SIG-M5 treated with dmso at 0.1 percent for 504 hours (cell line): ENCODE results near the gene CRYAA.
"Not testable (repeated sequence)": the region's sequence is repeated elsewhere in the genome, so short reads cannot be mapped to it uniquely, and the experiment has no call there.

Experiments used
- DNase-seq: peaks from one replicate; lab custom pipeline; 2025; ENCODE audit not compliant: unreplicated experiment; lab: John Stamatoyannopoulos, UW

Gene CRYAA, protein sequence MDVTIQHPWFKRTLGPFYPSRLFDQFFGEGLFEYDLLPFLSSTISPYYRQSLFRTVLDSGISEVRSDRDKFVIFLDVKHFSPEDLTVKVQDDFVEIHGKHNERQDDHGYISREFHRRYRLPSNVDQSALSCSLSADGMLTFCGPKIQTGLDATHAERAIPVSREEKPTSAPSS

GRCh38 chr21:43168708-43169107 is at the start of gene CRYAA:
CRYAA (plus strand) TSS chr21:43169008; CDS start chr21:43169100, 92 bp downstream.
- DNase-seq = not testable (repeated sequence)

DNA sequence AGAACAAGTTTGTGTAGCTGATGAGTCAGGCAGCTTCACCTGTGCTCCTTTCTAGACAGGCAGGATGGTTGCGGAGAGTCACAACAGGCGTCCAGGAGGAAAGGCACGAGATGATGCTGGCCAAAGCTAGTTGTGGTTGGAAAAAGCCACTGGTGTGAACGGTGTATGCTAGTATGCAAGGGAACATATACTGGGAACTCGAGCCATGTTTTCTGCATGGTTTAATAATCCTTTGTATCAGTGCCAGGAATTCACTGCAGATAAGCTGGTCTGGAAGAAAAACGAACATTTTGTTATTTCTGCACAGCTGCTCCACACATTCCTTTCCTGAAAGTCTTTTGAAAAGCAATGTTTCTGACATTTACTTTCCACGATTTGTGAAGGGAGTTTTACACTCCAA is 38.7 kb upstream of the CRYAA start:
- not testable (repeated sequence) for DNase-seq

- DNase-seq = not testable (repeated sequence)
Observed at GRCh38 chr21:43134520-43134919, 34.3 kb upstream of the CRYAA start.

DNA sequence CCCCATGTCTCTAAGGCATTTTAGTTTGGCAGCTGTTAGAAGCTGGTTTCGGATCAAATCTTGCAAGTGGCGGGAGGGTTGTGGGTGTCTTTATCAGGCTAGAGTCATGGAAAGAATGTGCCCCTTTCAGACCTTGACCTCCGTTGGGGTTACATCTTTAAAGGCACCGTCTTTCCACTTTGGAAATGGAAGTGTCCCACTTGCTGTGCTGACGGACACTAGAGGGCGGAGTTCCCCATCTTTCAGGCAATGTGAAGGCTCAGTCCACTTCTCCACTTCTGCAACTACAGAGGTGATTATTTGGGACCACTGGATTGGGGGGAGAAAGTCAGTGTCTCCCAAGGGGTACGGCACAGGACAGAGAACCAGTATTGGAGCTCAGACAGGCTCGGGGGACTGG is 29.9 kb upstream of the CRYAA start:
- not testable (repeated sequence) for DNase-seq

GRCh38 chr21:43141407-43141806 is 27.4 kb upstream of the CRYAA start:
- not testable (repeated sequence) for DNase-seq

DNA sequence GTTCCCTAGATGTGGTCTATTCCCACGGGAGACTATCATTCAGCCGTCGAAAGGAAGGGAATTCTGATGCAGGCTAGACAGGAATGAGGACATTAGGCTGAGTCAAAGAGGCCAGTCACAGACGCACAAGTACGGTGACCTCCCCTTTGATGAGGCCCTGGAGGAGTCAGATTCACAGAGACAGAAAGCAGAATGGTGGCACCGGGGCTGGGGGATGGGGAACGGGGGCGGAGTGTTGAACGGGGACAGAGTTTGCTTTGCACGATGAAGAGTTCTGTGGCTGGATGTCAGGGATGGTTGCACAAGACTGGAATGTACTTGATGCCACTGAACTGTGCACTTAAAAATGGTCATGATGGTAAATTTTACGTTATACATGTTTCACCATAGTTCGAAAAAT is 22.2 kb upstream of the CRYAA start:
- not testable (repeated sequence) for DNase-seq

DNA sequence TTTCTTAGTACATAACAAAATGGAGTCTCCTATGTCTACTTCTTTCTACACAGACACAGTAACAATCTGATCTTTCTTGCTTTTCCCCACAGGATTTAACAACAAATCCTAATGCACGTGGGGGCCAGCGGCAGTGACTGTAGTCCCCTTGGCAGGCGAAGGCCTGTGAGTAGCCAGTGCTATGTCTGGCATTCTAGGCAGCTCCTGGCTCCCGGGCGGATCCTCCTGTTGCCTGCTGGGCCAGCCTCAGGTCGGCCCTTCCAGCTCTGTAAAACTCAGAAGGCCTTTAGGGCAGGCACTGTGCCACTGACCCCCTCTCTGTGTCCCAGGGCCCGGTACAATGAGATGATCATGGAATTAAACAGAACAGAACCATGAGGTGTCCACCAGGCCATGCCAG is 20.8 kb upstream of the CRYAA start:
- DNase-seq = not testable (repeated sequence)

- not testable (repeated sequence) for DNase-seq
Observed at GRCh38 chr21:43149344-43149743, 19.5 kb upstream of the CRYAA start.

- not testable (repeated sequence) for DNase-seq
Observed at GRCh38 chr21:43153601-43154000, 15.2 kb upstream of the CRYAA start.

DNA sequence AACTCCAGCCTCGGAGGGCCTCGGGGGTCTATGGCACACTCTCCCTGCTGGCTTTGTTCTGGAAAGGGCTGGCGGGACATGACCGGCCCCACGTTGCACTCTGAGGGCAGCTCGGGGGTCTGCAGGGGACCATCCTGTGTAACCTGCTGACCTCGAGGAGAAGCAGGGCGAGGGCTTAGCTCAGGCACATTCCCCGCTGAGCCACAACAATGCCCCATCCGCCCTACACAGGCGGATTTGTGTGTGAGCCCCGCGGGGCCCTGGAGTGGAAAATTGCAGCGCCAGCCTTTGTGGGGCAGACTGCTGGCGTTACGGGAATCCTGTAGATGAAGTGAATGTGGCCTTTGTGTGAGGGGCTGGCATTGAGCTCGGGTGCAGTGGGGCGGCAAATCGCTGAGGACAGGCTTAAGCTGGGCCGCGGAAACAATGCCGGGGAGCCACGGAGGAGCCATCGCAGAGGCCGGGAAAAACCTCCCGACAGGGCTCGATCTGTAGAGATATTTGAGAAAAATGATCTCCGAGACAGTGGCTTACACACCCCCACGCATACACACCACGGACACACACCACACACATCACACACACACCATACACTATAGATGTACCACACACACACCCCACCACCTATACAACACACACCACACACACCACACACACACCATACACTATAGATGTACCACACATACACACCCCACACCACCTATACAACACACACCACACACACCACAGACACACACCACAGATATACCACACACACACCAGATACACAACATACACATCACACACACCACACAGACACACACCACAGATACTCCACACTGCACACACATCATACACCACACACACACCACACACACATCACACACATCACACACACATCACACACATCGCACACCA is 9.3 kb upstream of the CRYAA start:
- not testable (repeated sequence) for DNase-seq

DNA sequence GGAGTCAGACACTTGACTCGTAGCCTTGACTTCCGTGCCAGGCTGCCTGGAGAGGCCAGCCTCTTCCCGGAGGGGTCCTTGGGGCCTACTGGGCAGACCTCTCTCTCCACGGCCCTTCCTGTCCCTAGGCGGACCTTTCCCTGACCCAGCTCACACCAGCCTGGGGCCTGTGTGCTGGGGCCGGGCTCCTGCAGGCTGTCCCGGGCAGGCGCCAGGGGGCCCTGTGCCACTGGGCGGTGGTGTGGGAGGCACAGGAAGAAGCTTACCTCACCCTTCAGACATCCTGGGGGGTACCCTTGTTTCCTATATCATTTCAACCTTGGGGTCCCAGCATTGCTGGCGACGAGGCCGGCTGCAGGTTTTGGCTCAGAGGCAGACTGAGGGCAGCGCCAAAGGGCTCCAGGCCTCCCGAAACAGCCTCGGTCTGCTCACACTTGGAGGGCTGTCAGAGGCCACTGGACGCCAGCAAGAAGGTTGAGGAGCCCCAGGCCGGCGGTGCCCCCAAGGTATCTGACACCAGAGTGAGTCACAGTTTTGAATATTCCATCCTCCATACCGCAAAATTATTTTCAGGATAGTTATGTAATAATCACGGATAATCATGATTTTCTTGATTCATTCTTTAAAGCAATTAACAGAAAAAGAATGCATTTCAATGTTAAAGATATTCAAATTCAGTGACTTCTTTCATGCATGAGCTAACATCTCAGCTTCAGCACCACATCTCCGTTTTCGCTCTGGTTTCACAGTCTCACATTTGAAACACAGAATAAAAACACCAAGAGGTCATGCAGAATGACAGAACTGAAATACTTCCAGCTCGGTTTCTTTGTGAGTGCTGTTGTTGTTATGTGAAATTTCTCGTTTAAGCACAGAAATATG is 6.7 kb upstream of the CRYAA start:
- DNase-seq = not testable (repeated sequence)

GRCh38 chr21:43162708-43163205 is 6.1 kb upstream of the CRYAA start:
- DNase-seq = not testable (repeated sequence)

DNA sequence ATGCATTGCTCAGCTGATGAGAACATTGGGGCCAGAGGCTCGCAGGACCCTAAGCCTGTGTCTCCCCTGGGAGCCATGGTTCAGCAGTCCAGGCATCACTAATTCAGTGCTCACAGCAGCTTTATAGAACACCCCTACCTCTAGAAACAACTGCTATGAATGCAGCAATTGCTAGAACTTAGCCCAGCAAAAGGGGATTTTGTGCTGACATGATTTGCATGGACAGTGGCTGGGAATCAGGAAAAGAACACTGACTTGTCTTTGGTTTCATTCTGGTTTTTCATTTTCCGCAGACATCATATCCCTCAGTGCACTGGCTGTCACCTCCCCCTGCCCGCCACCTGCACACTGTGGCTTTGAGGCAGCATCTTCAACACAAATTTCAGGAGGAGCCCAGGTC is 4.0 kb upstream of the CRYAA start:
- not testable (repeated sequence) for DNase-seq

- not testable (repeated sequence) for DNase-seq
Observed at GRCh38 chr21:43165734-43166133, 3.1 kb upstream of the CRYAA start.

DNA sequence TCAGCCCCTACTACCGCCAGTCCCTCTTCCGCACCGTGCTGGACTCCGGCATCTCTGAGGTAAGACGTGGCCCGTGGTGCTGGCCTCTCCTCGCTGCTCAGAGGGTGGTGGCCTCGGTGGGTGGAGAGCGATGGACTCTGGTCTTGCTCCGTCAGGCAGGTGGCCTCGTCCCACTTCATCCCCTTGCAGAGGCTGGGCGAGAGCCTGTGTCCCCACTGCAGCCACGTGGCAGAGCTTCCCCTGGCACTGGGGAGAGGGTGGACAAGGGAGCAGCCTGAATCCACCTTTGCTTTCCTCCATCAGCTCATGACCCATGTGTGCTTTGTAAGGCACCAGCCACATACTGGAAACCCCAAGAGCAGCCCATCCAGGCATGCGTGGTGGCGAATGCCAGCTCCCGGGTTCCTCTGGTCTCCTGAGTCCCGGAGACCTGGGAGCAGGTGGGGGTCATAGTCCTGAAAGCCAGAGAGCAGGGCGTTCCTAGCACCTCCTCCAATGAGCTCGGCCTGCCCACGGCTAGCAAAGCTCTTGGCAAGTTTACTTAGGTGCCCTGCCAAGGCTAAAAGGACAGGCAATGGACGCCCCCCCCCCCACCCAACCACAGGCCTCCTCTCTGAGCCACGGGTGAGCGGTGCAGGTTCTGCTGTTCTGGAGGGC is 550 bp downstream of the CRYAA start:
- not testable (repeated sequence) for DNase-seq

GRCh38 chr21:43169891-43170290 is 1.1 kb downstream of the CRYAA start:
- DNase-seq = not testable (repeated sequence)

DNA sequence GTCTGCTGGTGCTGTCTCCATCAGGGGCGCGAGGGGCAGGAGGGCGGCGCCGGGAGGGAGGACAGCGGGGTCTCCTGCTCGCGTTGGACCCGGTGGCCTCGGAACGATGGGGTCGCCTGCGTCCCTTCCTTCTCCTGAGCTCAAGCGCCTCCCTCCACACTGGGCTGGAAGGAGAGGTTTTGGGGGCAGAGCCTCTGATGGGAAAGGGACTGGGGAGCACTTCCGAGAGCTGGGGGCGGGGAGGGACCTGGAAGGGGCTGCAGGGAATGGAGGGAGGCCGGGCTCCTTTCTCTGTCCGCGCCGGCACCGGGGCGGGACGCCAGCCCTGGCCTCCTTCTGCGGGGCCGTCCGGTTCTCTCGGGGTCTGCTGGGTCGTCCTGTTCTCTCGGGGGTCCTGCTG is 4.0 kb downstream of the CRYAA start:
- DNase-seq = not testable (repeated sequence)

DNA sequence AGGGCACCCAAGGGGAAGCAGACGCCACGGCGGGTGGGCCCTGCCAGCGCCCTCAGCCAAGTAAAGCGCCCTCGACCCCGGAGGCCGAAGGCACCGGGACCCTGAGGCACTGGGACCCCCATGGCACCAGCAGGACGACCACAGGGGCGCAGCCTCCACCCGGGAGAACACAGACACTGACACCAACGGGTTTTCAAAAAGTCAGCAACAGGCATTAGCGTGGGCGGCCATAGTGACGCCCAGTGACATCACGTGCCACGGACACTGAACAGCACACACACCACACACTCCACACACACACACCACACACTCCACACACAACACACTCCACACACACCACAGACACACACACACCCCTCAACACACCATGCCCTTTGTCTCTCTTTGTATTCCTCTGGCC is 4.6 kb downstream of the CRYAA start:
- DNase-seq = not testable (repeated sequence)

DNA sequence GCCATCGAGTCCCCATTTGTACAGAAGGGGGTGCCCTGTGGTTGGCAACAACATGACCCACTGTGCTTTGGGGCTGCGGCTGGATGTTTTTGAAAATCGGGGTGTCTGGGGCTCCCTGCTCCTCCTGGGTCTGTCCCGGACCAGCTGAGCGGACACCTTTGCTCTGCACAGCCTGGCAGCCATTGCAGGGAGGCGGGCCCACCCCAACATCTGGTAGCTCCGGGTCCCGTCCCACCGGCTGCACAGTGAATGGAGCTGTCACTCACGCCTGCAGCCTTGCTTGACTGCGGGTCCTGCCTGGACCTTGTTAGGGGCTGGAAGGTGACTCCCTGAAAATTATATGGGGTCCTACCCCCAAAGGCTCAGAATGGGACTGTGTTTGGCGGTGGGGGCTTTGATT is 5.1 kb downstream of the CRYAA start:
- DNase-seq = not testable (repeated sequence)

DNA sequence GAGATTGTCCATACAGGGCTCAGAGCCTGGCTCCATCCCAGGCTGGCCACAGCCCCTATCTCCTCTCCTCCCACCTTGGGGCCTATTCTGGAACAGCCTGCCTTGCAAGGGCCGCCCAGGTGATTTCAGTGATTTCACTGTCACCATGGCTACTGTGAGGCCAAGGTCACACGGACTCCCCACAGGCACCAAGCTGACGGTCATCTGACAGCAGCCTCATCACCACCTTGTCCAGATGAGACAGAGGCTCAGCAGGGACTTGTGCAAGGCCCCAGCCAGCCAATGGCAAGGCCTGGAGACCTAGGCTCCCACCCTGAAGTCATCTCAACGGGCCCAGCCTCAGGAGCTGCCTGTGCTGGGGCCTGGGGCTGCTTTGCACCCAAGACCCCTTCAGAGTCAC is 6.2 kb downstream of the CRYAA start:
- DNase-seq = not testable (repeated sequence)
